ENCODE data around the gene LY6G5B. TPM values are rescaled to one million over a fixed set of nuclear protein-coding genes. Genes with fewer than 3 reads are reported as not detected.

The LY6G5B gene
- total RNA-seq, 4 donors from 2014 or later = 0.19 to 2.7 (median 0.60) TPM; not detected in 1

- Histone ChIP-seq H3K9me3 (no peaks in the 10 kb centered on the region), H3K4me3 (no peak overlapping the region), H3K4me1 (no peaks in the 10 kb centered on the region), H3K36me3 (peaks cover 0 to 100% of the 10 kb centered on the region in 2 donors), H3K27me3 (no peaks in the 10 kb centered on the region), H3K27ac (no peak overlapping the region)
- intact Hi-C loops (cut with DNase I; ENCODE audit: low total_unique reads) = no loop called here
- in situ Hi-C loops (cut with MboI; ENCODE audit: low sequenced_read_pairs in 4 of 4) = loop anchor here in 1 of 4 donors (25.0 kb wide), 1 partner anchor 271 kb away; the partner anchor contains the start of genes DXO, NELFE and SKIC2
- ATAC-seq (no peak), DNase-seq (no peak)
- TF ChIP-seq POLR2A (IDR thresholded peaks at IDR 0.05) = no peak
- TF ChIP-seq CTCF (IDR thresholded peaks at IDR 0.05 in 4 of 5, conservative IDR thresholded peaks at IDR 0.05 in 1 of 5) = no peak
These were observed 21.9 kb downstream of the LY6G5B start for GRCh38 chr6:31691564-31692108.

- ATAC-seq (no peak), DNase-seq (no peak)
- Histone ChIP-seq H3K9me3 (no peaks in the 10 kb centered on the region), H3K4me3 (no peak overlapping the region), H3K4me1 (peaks cover 0 to 3% of the 10 kb centered on the region in 2 donors), H3K36me3 (peaks cover 0 to 99% of the 10 kb centered on the region in 2 donors), H3K27me3 (no peaks in the 10 kb centered on the region), H3K27ac (no peak overlapping the region)
- intact Hi-C loops (cut with DNase I; ENCODE audit: low total_unique reads) (no loop called here), in situ Hi-C loops (cut with MboI; ENCODE audit: low sequenced_read_pairs in 4 of 4) (loop anchor here in 1 of 4 donors (25.0 kb wide), 1 partner anchor 270 kb away; the partner anchor contains the start of genes DXO, NELFE and SKIC2)
- TF ChIP-seq POLR2A (IDR thresholded peaks at IDR 0.05) (no peak), CTCF (IDR thresholded peaks at IDR 0.05 in 4 of 5, conservative IDR thresholded peaks at IDR 0.05 in 1 of 5) (no peak)
These were observed 22.6 kb downstream of the LY6G5B start for GRCh38 chr6:31692353-31692752.

- ATAC-seq = no peak
- H3K4me1 ChIP-seq = peaks cover 0 to 7% of the 10 kb centered on the region in 2 donors
- peaks cover 0 to 94% of the 10 kb centered on the region in 2 donors for H3K36me3 ChIP-seq
- H3K4me3 ChIP-seq = no peak overlapping the region
- TF ChIP-seq POLR2A (IDR thresholded peaks at IDR 0.05) (no peak), CTCF (IDR thresholded peaks at IDR 0.05 in 4 of 5, conservative IDR thresholded peaks at IDR 0.05 in 1 of 5) (no peak)
- DNase-seq = no peak
- H3K9me3 ChIP-seq = no peaks in the 10 kb centered on the region
- H3K27me3 ChIP-seq = no peaks in the 10 kb centered on the region
- in situ Hi-C loops (cut with MboI; ENCODE audit: low sequenced_read_pairs in 4 of 4) (loop anchor here in 1 of 4 donors (25.0 kb wide), 1 partner anchor 269 kb away; the partner anchor contains the start of genes DXO, NELFE and SKIC2), intact Hi-C loops (cut with DNase I; ENCODE audit: low total_unique reads) (no loop called here)
- no peak overlapping the region for H3K27ac ChIP-seq
These were observed 23.1 kb downstream of the LY6G5B start for GRCh38 chr6:31692886-31693285.

- Histone ChIP-seq H3K4me3 (no peak overlapping the region), H3K4me1 (peaks cover 0 to 13% of the 10 kb centered on the region in 2 donors), H3K27me3 (no peaks in the 10 kb centered on the region), H3K9me3 (no peaks in the 10 kb centered on the region), H3K27ac (no peak overlapping the region), H3K36me3 (peaks cover 0 to 87% of the 10 kb centered on the region in 2 donors)
- TF ChIP-seq POLR2A (IDR thresholded peaks at IDR 0.05) = no peak
- no peak for TF ChIP-seq CTCF (IDR thresholded peaks at IDR 0.05 in 4 of 5, conservative IDR thresholded peaks at IDR 0.05 in 1 of 5)
- in situ Hi-C loops (cut with MboI; ENCODE audit: low sequenced_read_pairs in 4 of 4) (loop anchor here in 1 of 4 donors (25.0 kb wide), 1 partner anchor 269 kb away; the partner anchor contains the start of genes DXO, NELFE and SKIC2), intact Hi-C loops (cut with DNase I; ENCODE audit: low total_unique reads) (no loop called here)
- DNase-seq = no peak
- no peak for ATAC-seq
These were observed 23.8 kb downstream of the LY6G5B start for GRCh38 chr6:31693535-31693934.

Measured in gastrocnemius medialis (tissue), 4 donors.